ENCODE data around the gene DHX35.
"Not testable (repeated sequence)": the region's sequence is repeated elsewhere in the genome, so short reads cannot be mapped to it uniquely, and the experiment has no call there.

The DHX35 gene

GRCh38 chr20:38987777-38988176, 25.6 kb downstream of the DHX35 start:
- no peak overlapping the region for H3K4me3 ChIP-seq (ENCODE audit: low read length)
- no peak for DNase-seq (ENCODE audit: low read depth)
- TF ChIP-seq CTCF (conservative IDR thresholded peaks at IDR 0.05; ENCODE audit: low read depth, low read length): no peak

- H3K4me3 ChIP-seq (ENCODE audit: low read length): no peak overlapping the region
- no peak for TF ChIP-seq CTCF (conservative IDR thresholded peaks at IDR 0.05; ENCODE audit: low read depth, low read length)
- no peak for DNase-seq (ENCODE audit: low read depth)
Observed at GRCh38 chr20:38990728-38991127, 28.6 kb downstream of the DHX35 start.

GRCh38 chr20:38991814-38992704, 29.9 kb downstream of the DHX35 start:
- H3K4me3 ChIP-seq (ENCODE audit: low read length): no peak overlapping the region
- no peak for DNase-seq (ENCODE audit: low read depth)
- TF ChIP-seq CTCF (conservative IDR thresholded peaks at IDR 0.05; ENCODE audit: low read depth, low read length): no peak

GRCh38 chr20:38995536-38996044, 33.4 kb downstream of the DHX35 start:
- DNase-seq (ENCODE audit: low read depth): no peak
- TF ChIP-seq CTCF (conservative IDR thresholded peaks at IDR 0.05; ENCODE audit: low read depth, low read length): no peak
- H3K4me3 ChIP-seq (ENCODE audit: low read length): no peak overlapping the region

- DNase-seq (ENCODE audit: low read depth); H3K4me3 ChIP-seq (ENCODE audit: low read length): not testable (repeated sequence)
Observed at GRCh38 chr20:38996866-38997265, 34.7 kb downstream of the DHX35 start.

GRCh38 chr20:38997622-38998021, 35.5 kb downstream of the DHX35 start:
- no peak overlapping the region for H3K4me3 ChIP-seq (ENCODE audit: low read length)
- TF ChIP-seq CTCF (conservative IDR thresholded peaks at IDR 0.05; ENCODE audit: low read depth, low read length): no peak
- no peak for DNase-seq (ENCODE audit: low read depth)

- no peak for TF ChIP-seq CTCF (conservative IDR thresholded peaks at IDR 0.05; ENCODE audit: low read depth, low read length)
- no peak for DNase-seq (ENCODE audit: low read depth)
- H3K4me3 ChIP-seq (ENCODE audit: low read length): no peak overlapping the region
Observed at GRCh38 chr20:38999217-38999616, 37.1 kb downstream of the DHX35 start.
